Measurements from ENCODE around the gene CHD1L.

- TF ChIP-seq, protein P1, sequence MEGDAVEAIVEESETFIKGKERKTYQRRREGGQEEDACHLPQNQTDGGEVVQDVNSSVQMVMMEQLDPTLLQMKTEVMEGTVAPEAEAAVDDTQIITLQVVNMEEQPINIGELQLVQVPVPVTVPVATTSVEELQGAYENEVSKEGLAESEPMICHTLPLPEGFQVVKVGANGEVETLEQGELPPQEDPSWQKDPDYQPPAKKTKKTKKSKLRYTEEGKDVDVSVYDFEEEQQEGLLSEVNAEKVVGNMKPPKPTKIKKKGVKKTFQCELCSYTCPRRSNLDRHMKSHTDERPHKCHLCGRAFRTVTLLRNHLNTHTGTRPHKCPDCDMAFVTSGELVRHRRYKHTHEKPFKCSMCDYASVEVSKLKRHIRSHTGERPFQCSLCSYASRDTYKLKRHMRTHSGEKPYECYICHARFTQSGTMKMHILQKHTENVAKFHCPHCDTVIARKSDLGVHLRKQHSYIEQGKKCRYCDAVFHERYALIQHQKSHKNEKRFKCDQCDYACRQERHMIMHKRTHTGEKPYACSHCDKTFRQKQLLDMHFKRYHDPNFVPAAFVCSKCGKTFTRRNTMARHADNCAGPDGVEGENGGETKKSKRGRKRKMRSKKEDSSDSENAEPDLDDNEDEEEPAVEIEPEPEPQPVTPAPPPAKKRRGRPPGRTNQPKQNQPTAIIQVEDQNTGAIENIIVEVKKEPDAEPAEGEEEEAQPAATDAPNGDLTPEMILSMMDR (IDR thresholded peaks at IDR 0.05; ENCODE audit: low read depth, low read length, poor library complexity, severe bottlenecking): no peak
- no peak for TF ChIP-seq EZH2phosphoT487 (IDR thresholded peaks at IDR 0.05; ENCODE audit: borderline replicate concordance, low read length)
These were observed 74.5 kb downstream of the CHD1L start for GRCh38 chr1:147316968-147317367.

Measured in DOHH2 (cell line).